Bronchial epithelial cell (primary cell): ENCODE measurements around the gene LYL1. TPM values are rescaled to one million over a fixed set of nuclear protein-coding genes. Genes with fewer than 3 reads are reported as not detected.
"Not testable (repeated sequence)": the region's sequence is repeated elsewhere in the genome, so short reads cannot be mapped to it uniquely, and the experiment has no call there.

Experiments
- DNase-seq: peaks from one replicate; pipeline ENCODE4 v3.0.0-alpha.2; 2010; ENCODE audit warnings: low read depth
- FAIRE-seq: peaks from 2 replicates; lab custom pipeline; 2011; peaks lifted over from hg19 to GRCh38; lab: Jason Lieb, UNC
- H3K27me3 ChIP-seq: 2 replicates; pipeline ENCODE4 v1.5.1; 2011; ENCODE audit warnings: low read length; ENCODE audit not compliant: control insufficient read depth, insufficient read depth
- H3K36me3 ChIP-seq: 2 replicates; pipeline ENCODE4 v1.5.1; 2011; ENCODE audit warnings: low read length; ENCODE audit not compliant: control insufficient read depth, insufficient read depth
- H3K4me3 ChIP-seq: 2 replicates; pipeline ENCODE4 v1.5.1; 2011; ENCODE audit warnings: mild to moderate bottlenecking, low read depth, low read length, control low read depth
- CTCF ChIP-seq: IDR thresholded peaks from 2 replicates; pipeline ENCODE4 v1.5.1; 2011; ENCODE audit warnings: mild to moderate bottlenecking, moderate library complexity, low read length, control low read depth, inconsistent platforms; ENCODE audit not compliant: insufficient read depth, severe bottlenecking
- total RNA-seq: library from RNA; depleted of rRNA; stranded (reverse); fragments of >200 nt; gene quantifications from 2 replicates; pipeline ENCODE4 v1.2.1, GENCODE V29; 2014

LYL1 gene
- total RNA-seq, 1 donor from 2014 or later, result 1.3 TPM

GRCh38 chr19:13149628-13150186 is 47.0 kb upstream of the LYL1 start:
- DNase-seq, result no peak
- no peaks in the 10 kb centered on the region for H3K27me3 ChIP-seq
- no peak for FAIRE-seq
- H3K36me3 ChIP-seq, result peaks cover 11% of the 10 kb centered on the region
- peak overlapping the region; percentile 66 for H3K4me3 ChIP-seq
- no peak for TF ChIP-seq CTCF

GRCh38 chr19:13149173-13149627 is 46.5 kb upstream of the LYL1 start:
- Histone ChIP-seq H3K36me3 (peaks cover 14% of the 10 kb centered on the region), H3K4me3 (peak overlapping the region; percentile 66)
- FAIRE-seq, H3K27me3 ChIP-seq, DNase-seq: not testable (repeated sequence)

- no peak for FAIRE-seq
- DNase-seq, result no peak
- TF ChIP-seq CTCF, result no peak
- H3K36me3 ChIP-seq, result peaks cover 9% of the 10 kb centered on the region
- H3K27me3 ChIP-seq, result no peaks in the 10 kb centered on the region
- H3K4me3 ChIP-seq, result no peak overlapping the region
Observed at GRCh38 chr19:13146763-13147563, 44.3 kb upstream of the LYL1 start.

- no peak for TF ChIP-seq CTCF
- Histone ChIP-seq H3K4me3 (no peak overlapping the region), H3K36me3 (peaks cover 33% of the 10 kb centered on the region), H3K27me3 (no peaks in the 10 kb centered on the region)
- FAIRE-seq, result no peak
- DNase-seq, result no peak
Observed at GRCh38 chr19:13139633-13140311, 37.1 kb upstream of the LYL1 start.

GRCh38 chr19:13138916-13139198 is 36.2 kb upstream of the LYL1 start:
- H3K27me3 ChIP-seq, result no peaks in the 10 kb centered on the region
- no peak overlapping the region for H3K4me3 ChIP-seq
- DNase-seq (no peak), FAIRE-seq (no peak)
- TF ChIP-seq CTCF, result no peak
- H3K36me3 ChIP-seq, result peaks cover 29% of the 10 kb centered on the region

GRCh38 chr19:13138171-13138915 is 35.7 kb upstream of the LYL1 start:
- no peak for FAIRE-seq
- peaks cover 29% of the 10 kb centered on the region for H3K36me3 ChIP-seq
- DNase-seq, result no peak
- no peaks in the 10 kb centered on the region for H3K27me3 ChIP-seq
- no peak overlapping the region for H3K4me3 ChIP-seq
- TF ChIP-seq CTCF, result no peak
